Nephron (organoid): ENCODE data around the gene DLGAP4.

Experiments
- H3K27ac Mint-ChIP-seq, 3 experiments: 2 replicates each; pipeline ENCODE4 v1.8.0; 2020; ENCODE audit warnings: mixed read lengths in 3 of 3, mild to moderate bottlenecking in 2 of 3, moderate library complexity in 1 of 3
- H3K27me3 Mint-ChIP-seq: 2 replicates; pipeline ENCODE4 v1.8.0; 2021; ENCODE audit warnings: low read depth, mild to moderate bottlenecking, moderate library complexity, mixed read lengths
- H3K36me3 Mint-ChIP-seq: 2 replicates; pipeline ENCODE4 v1.8.0; 2020; ENCODE audit warnings: low read depth, mixed read lengths
- H3K4me1 Mint-ChIP-seq: 2 replicates; pipeline ENCODE4 v1.8.0; 2020; ENCODE audit warnings: mixed read lengths
- H3K4me3 Mint-ChIP-seq, 3 experiments: 2 replicates each; pipeline ENCODE4 v1.8.0; 2020; ENCODE audit warnings: mild to moderate bottlenecking in 3 of 3, mixed read lengths in 3 of 3, moderate library complexity in 2 of 3
- H3K9me3 Mint-ChIP-seq: 2 replicates; pipeline ENCODE4 v1.8.0; 2020; ENCODE audit warnings: mixed read lengths
- CTCF ChIP-seq, 3 experiments: fragments of 200-600 bp; sonication (generic); IDR thresholded peaks; one replicate each; pipeline ENCODE4 v1.5.0; 2021; ENCODE audit warnings: antibody characterized with exemption in 3 of 3; ENCODE audit not compliant: unreplicated experiment in 3 of 3

The DLGAP4 gene

GRCh38 chr20:36281785-36282380, 24.3 kb upstream of the DLGAP4 start:
- Mint-ChIP-seq H3K27me3 (peaks cover 43% of the 10 kb centered on the region), H3K36me3 (no peaks in the 10 kb centered on the region), H3K27ac (no peak overlapping the region), H3K4me3 (no peak overlapping the region), H3K9me3 (peaks cover 2% of the 10 kb centered on the region), H3K4me1 (no peaks in the 10 kb centered on the region)
- TF ChIP-seq CTCF (IDR thresholded peaks at IDR 0.05; ENCODE audit: unreplicated experiment in 3 of 3), result no peak

GRCh38 chr20:36284751-36285150, 21.4 kb upstream of the DLGAP4 start:
- Mint-ChIP-seq H3K4me1 (no peaks in the 10 kb centered on the region), H3K36me3 (no peaks in the 10 kb centered on the region), H3K27me3 (peaks cover 55% of the 10 kb centered on the region), H3K9me3 (peaks cover 5% of the 10 kb centered on the region), H3K4me3 (no peak overlapping the region), H3K27ac (no peak overlapping the region)
- TF ChIP-seq CTCF (IDR thresholded peaks at IDR 0.05; ENCODE audit: unreplicated experiment in 3 of 3), result no peak

GRCh38 chr20:36285746-36286447, 20.2 kb upstream of the DLGAP4 start:
- peaks cover 49% of the 10 kb centered on the region for H3K27me3 Mint-ChIP-seq
- H3K9me3 Mint-ChIP-seq, result peaks cover 5% of the 10 kb centered on the region
- no peak overlapping the region for H3K4me3 Mint-ChIP-seq
- H3K27ac Mint-ChIP-seq, result no peak overlapping the region
- H3K4me1 Mint-ChIP-seq, result no peaks in the 10 kb centered on the region
- no peaks in the 10 kb centered on the region for H3K36me3 Mint-ChIP-seq
- TF ChIP-seq CTCF (IDR thresholded peaks at IDR 0.05; ENCODE audit: unreplicated experiment in 3 of 3), result no peak

GRCh38 chr20:36297656-36298055, 8.5 kb upstream of the DLGAP4 start:
- Mint-ChIP-seq H3K27ac (no peak overlapping the region), H3K36me3 (no peaks in the 10 kb centered on the region), H3K4me1 (no peaks in the 10 kb centered on the region), H3K9me3 (no peaks in the 10 kb centered on the region), H3K4me3 (no peak overlapping the region), H3K27me3 (peaks cover 73% of the 10 kb centered on the region)
- no peak for TF ChIP-seq CTCF (IDR thresholded peaks at IDR 0.05; ENCODE audit: unreplicated experiment in 3 of 3)

GRCh38 chr20:36298061-36298460, 8.1 kb upstream of the DLGAP4 start:
- H3K4me3 Mint-ChIP-seq, result no peak overlapping the region
- TF ChIP-seq CTCF (IDR thresholded peaks at IDR 0.05; ENCODE audit: unreplicated experiment in 3 of 3), result no peak
- no peak overlapping the region for H3K27ac Mint-ChIP-seq
- H3K27me3 Mint-ChIP-seq, result peaks cover 76% of the 10 kb centered on the region
- H3K4me1 Mint-ChIP-seq, result no peaks in the 10 kb centered on the region
- no peaks in the 10 kb centered on the region for H3K9me3 Mint-ChIP-seq
- no peaks in the 10 kb centered on the region for H3K36me3 Mint-ChIP-seq
